HCEC 1CT (cell line): Measurements from ENCODE around the gene GOLGA6D.
A peak's percentile ranks its signal among the peaks of the same experiment; 100 is the strongest.
"Not testable (repeated sequence)": the region's sequence is repeated elsewhere in the genome, so short reads cannot be mapped to it uniquely, and the experiment has no call there.

Experiments
- DNase-seq: peaks from one replicate; pipeline ENCODE4 v3.0.0-alpha.2; 2017

GOLGA6D gene

DNA sequence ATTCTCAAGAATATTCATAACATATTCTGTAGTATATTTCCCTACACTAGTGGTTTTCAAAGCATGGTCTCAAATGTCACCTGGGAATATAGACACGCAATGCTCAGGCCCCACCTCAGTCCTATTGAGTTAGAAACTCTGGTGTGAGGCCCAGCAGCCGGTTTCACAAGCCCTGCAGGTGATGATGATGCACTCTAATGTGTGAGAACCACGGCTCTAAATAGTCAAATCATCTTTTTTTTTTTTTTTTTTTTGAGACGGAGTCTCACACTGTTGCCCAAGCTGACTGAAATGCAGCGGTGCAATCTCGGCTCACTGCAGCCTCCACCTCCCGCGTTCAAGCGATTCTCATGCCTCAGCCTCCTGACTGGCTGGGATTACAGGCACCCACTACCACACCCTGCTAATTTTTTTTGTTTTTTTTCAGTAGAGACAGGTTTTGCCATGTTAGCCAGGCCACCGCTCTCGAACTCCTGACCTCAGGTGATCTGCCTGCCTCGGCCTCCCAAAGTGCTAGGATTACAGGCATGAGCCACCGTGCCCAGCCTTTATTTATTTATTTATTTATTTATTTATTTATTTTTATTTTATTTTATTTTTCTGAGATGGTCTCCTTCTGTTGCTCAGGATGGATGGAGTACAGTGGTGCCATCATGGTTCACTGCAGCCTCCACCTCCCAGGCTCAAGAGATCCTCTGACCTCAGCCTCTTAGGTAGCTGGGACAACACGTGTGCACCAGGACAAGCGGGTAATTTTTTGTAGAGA lies 51.2 kb downstream of the GOLGA6D start:
- not testable (repeated sequence) for DNase-seq

DNA sequence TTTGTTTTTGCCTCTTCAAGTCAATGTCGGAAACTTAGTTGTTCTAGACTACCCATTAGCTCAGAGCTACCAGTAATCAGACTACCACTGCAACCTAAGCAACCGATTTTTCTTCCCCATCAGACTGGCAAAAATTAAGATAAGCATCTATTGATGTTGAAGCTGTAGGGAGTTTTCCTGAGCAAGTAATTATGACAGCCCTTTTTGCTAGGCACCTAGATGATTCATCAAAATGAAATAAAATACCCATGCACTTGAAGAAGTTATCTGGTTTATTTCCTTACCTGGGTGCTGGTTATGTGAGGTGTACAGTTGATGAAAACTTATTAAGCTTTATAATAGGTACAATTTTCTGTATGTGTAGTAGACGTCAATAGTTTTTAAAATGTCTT lies 52.7 kb downstream of the GOLGA6D start:
- DNase-seq = no peak

GRCh38 chr15:75335705-75336355 lies 53.2 kb downstream of the GOLGA6D start, which contains the start of gene COMMD4:
COMMD4 (plus strand) TSS chr15:75336063; CDS start chr15:75336090, 27 bp downstream.
- DNase-seq = peak; percentile 91

DNA sequence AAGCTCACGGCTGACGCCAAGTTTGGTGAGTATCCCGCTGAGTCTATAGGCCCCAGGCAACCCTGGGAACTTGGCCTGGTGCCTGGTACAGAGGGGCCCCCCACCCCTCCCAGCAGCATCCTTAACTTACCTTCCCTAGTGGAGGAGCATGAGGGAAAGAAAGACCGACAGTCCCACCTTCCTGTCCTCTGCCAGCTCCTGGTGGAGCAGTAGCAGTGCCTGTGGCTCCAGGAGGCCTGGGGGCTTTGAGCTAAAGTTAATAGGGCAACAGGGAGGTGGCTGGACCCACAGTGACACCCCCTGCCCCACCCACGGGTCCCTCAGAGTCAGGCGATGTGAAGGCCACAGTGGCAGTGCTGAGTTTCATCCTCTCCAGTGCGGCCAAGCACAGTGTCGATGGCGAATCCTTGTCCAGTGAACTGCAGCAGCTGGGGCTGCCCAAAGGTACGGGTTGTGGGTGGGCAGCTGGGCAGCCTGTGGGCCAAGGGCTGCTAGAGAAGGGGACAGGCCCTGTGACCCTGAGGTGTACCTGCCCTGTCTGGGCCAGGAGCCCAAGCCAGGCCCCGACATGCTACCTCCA lies 56.1 kb downstream of the GOLGA6D start:
- no peak for DNase-seq

GRCh38 chr15:75339531-75340240 lies 57.1 kb downstream of the GOLGA6D start:
- DNase-seq = no peak

GRCh38 chr15:75342221-75342620 lies 59.6 kb downstream of the GOLGA6D start:
- no peak for DNase-seq

- not testable (repeated sequence) for DNase-seq
These were observed 61.3 kb downstream of the GOLGA6D start for GRCh38 chr15:75343953-75344352.
